Endothelial cell of umbilical vein (primary cell): ENCODE results near the gene SLC25A29. TPM values are rescaled to one million over a fixed set of nuclear protein-coding genes. Genes with fewer than 3 reads are reported as not detected.

Source experiments
- BruUV-seq: library from RNA; stranded (reverse); fragments of 400-500 nt; replicated peaks from 2 replicates; lab custom pipeline; 2021; lab: Mats Ljungman, UMichigan
- CTCF ChIA-PET: fragments of 300-600, 350-600 bp; sonication (Branson Sonifier 250); formaldehyde crosslinking; loops from one replicate; lab custom pipeline; 2021; ENCODE audit warnings: antibody characterized with exemption, inconsistent platforms; lab: Charles Lee
- POLR2A ChIA-PET: fragments of 300-600, 350-600 bp; sonication (Branson Sonifier 250); formaldehyde crosslinking; loops from one replicate; lab custom pipeline; 2021; ENCODE audit warnings: antibody characterized with exemption, inconsistent platforms; lab: Charles Lee
- DNase-seq: peaks from one replicate; pipeline ENCODE4 v3.0.0-alpha.2; 2011; ENCODE audit warnings: low read depth, low spot score
- FAIRE-seq: peaks from 2 replicates; lab custom pipeline; 2011; peaks lifted over from hg19 to GRCh38; lab: Jason Lieb, UNC
- H2AFZ ChIP-seq: 2 replicates; pipeline ENCODE4 v1.6.0; 2012; ENCODE audit warnings: low read depth, low read length, control low read depth, inconsistent platforms
- H3K27ac ChIP-seq: 2 replicates; pipeline ENCODE4 v1.5.1; 2011; ENCODE audit warnings: low read depth, mild to moderate bottlenecking, control low read depth, low read length, moderate library complexity; ENCODE audit not compliant: insufficient read depth
- H3K27me3 ChIP-seq, 2 experiments: 2 replicates each; pipeline versions ENCODE4 v1.6.0 to v1.6.1; 2011; ENCODE audit warnings: low read length in 2 of 2, mixed read lengths in 1 of 2; ENCODE audit not compliant: control insufficient read depth in 2 of 2, insufficient read depth in 2 of 2
- H3K36me3 ChIP-seq, 2 experiments: 2 replicates in 1 of 2; 3 replicates in 1 of 2; pipeline ENCODE4 v1.5.1; 2011; ENCODE audit warnings: low read length in 2 of 2, mild to moderate bottlenecking in 1 of 2, moderate library complexity in 1 of 2; ENCODE audit not compliant: control insufficient read depth in 2 of 2, insufficient read depth in 2 of 2; ENCODE audit errors: extremely low read depth in 1 of 2
- H3K4me1 ChIP-seq: 3 replicates; pipeline ENCODE4 v1.5.1; 2011; ENCODE audit warnings: mild to moderate bottlenecking, low read length; ENCODE audit not compliant: control insufficient read depth, insufficient read depth; ENCODE audit errors: extremely low read depth
- H3K4me2 ChIP-seq: 2 replicates; pipeline ENCODE4 v1.6.1; 2011; ENCODE audit warnings: low read length, control low read depth, mixed read lengths; ENCODE audit not compliant: insufficient read depth
- H3K4me3 ChIP-seq, 3 experiments: fragments of 200-600 bp in 1 of 3; sonication (generic), shearing (Covaris generic) in 1 of 3; replicated peaks in 1 of 3; 2 replicates each; pipeline ENCODE4 v1.5.1; 2011 to 2016; ENCODE audit warnings: control low read depth in 3 of 3, low read length in 3 of 3, mild to moderate bottlenecking in 2 of 3, inconsistent platforms in 1 of 3, low read depth in 1 of 3, moderate library complexity in 1 of 3; ENCODE audit not compliant: insufficient read depth in 1 of 3
- H3K79me2 ChIP-seq: 2 replicates; pipeline ENCODE4 v1.6.0; 2012; ENCODE audit warnings: low read length, inconsistent platforms; ENCODE audit not compliant: control insufficient read depth, insufficient read depth
- H3K9ac ChIP-seq: replicated peaks from 2 replicates; pipeline ENCODE3; 2011; ENCODE audit warnings: low read length, control low read depth; ENCODE audit not compliant: insufficient read depth; ENCODE audit errors: extremely low read depth
- H3K9me1 ChIP-seq: replicated peaks from 3 replicates; pipeline ENCODE4 v1.6.0; 2011; ENCODE audit warnings: mild to moderate bottlenecking, low read length; ENCODE audit not compliant: control insufficient read depth, insufficient read depth; ENCODE audit errors: extremely low read depth
- H3K9me3 ChIP-seq: replicated peaks from 2 replicates; pipeline ENCODE4 v1.5.1; 2012; ENCODE audit warnings: low read length, inconsistent platforms; ENCODE audit not compliant: control insufficient read depth, insufficient read depth
- H4K20me1 ChIP-seq: replicated peaks from 2 replicates; pipeline ENCODE3; 2011; ENCODE audit warnings: mild to moderate bottlenecking, low read length; ENCODE audit not compliant: control insufficient read depth, insufficient read depth; ENCODE audit errors: extremely low read depth
- CTCF ChIP-seq, 2 donors: IDR thresholded peaks; 1 replicate in 1 of 2; 2 replicates in 1 of 2; pipeline ENCODE4 v1.5.1; 2011; ENCODE audit warnings: low read length in 2 of 2, mild to moderate bottlenecking in 2 of 2, moderate library complexity in 2 of 2, control low read depth in 1 of 2, inconsistent platforms in 1 of 2, low read depth in 1 of 2; ENCODE audit not compliant: insufficient read depth in 1 of 2; ENCODE audit errors: extremely low read depth in 1 of 2
- EZH2 ChIP-seq: IDR thresholded peaks from 2 replicates; pipeline ENCODE4 v1.6.1; 2012; ENCODE audit warnings: borderline replicate concordance, low read depth, mild to moderate bottlenecking, moderate library complexity, low read length, inconsistent platforms; ENCODE audit not compliant: severe bottlenecking
- FOS ChIP-seq: IDR thresholded peaks from 2 replicates; pipeline ENCODE4 v1.6.1; 2011; ENCODE audit warnings: mild to moderate bottlenecking, low read length, moderate library complexity, borderline replicate concordance; ENCODE audit not compliant: insufficient read depth
- GATA2 ChIP-seq: IDR thresholded peaks from 2 replicates; pipeline ENCODE4 v1.7.0; 2011; ENCODE audit warnings: low read depth, mild to moderate bottlenecking, moderate library complexity, mixed read lengths, low read length; ENCODE audit not compliant: insufficient read length, insufficient read depth
- MAX ChIP-seq: IDR thresholded peaks from 2 replicates; pipeline ENCODE4 v1.6.1; 2011; ENCODE audit not compliant: insufficient read depth, insufficient read length
- MYC ChIP-seq: IDR thresholded peaks from one replicate; pipeline ENCODE4 v1.6.1; 2011; ENCODE audit warnings: mild to moderate bottlenecking, low read depth, low read length
- POLR2A ChIP-seq: IDR thresholded peaks from 2 replicates; pipeline ENCODE4 v1.6.1; 2012; ENCODE audit warnings: low read depth, mild to moderate bottlenecking, control low read depth, low read length
- POLR2AphosphoS5 ChIP-seq: IDR thresholded peaks from 2 replicates; pipeline ENCODE4 v1.6.1; 2012; ENCODE audit warnings: low read depth, mild to moderate bottlenecking, control low read depth, low read length, moderate library complexity; ENCODE audit not compliant: insufficient read depth
- dilution Hi-C: fragments of 300-500 bp; cut with MboI; formaldehyde crosslinking; loops from one replicate; pipeline ENCODE4 v1.15.0; 2019; ENCODE audit warnings: low sequenced_read_pairs; ENCODE audit not compliant: extremely low pct_ligation_motif_present
- intact Hi-C: fragments of 100-400 bp; cut with micrococcal nuclease; formaldehyde crosslinking; loops from one replicate; pipeline ENCODE4 v1.10.0; 2022
- polyA plus RNA-seq, 4 experiments: library from polyadenylated mRNA; depleted of rRNA in 3 of 4; stranded (reverse) in 3 of 4; unstranded in 1 of 4; fragments of >200 nt; gene quantifications; 2 replicates each; pipeline versions ENCODE4 v1.2.1 to v1.2.3, GENCODE V29; 2011 to 2012; ENCODE audit warnings: missing spikeins in 1 of 4
- total RNA-seq: library from RNA; stranded (reverse); gene quantifications from 2 replicates; pipeline ENCODE4 v1.2.3, GENCODE V29; 2021

SLC25A29 gene
- total and polyA plus RNA-seq, 2 donors (not counting 3 experiments of a cell fraction or from before 2014, with no cell fraction given) = 132 to 154 TPM

- no peak for FAIRE-seq
- ChIA-PET CTCF (no interaction called here), POLR2A (no interaction called here)
- no TSS peak for BruUV-seq
- no peaks in the 10 kb centered on the region for H3K9me3 ChIP-seq
- no peak overlapping the region for H3K4me3 ChIP-seq
- H2AFZ ChIP-seq = no peak overlapping the region
- dilution Hi-C loops = no loop called here
- intact Hi-C loops = no loop called here
- H3K27me3 ChIP-seq = no peaks in the 10 kb centered on the region
- H3K4me2 ChIP-seq = no peak overlapping the region
- no peaks in the 10 kb centered on the region for H3K4me1 ChIP-seq
- no peak for TF ChIP-seq CTCF (IDR thresholded peaks at IDR 0.05; ENCODE audit: extremely low read depth in 1 of 2, insufficient read depth in 1 of 2, low read depth in 1 of 2, low read length in 2 of 2)
- TF ChIP-seq EZH2 = no peak
- no peak for TF ChIP-seq MAX
- TF ChIP-seq FOS = no peak
- TF ChIP-seq MYC = no peak
- TF ChIP-seq POLR2AphosphoS5 = no peak
- TF ChIP-seq GATA2 = no peak
- no peak for TF ChIP-seq POLR2A
- peaks cover 0 to 31% of the 10 kb centered on the region in 2 experiments for H3K36me3 ChIP-seq
- no peak for DNase-seq
- H4K20me1 ChIP-seq = no peaks in the 10 kb centered on the region
- H3K9me1 ChIP-seq = no peaks in the 10 kb centered on the region
- no peak overlapping the region for H3K9ac ChIP-seq
- no peak overlapping the region for H3K27ac ChIP-seq
- peaks cover 3% of the 10 kb centered on the region for H3K79me2 ChIP-seq
These were observed 7.0 kb downstream of the SLC25A29 start for GRCh38 chr14:100299238-100299560.
